Upper lobe of left lung (tissue), 4 donors: ENCODE data around the gene ATAD1.
"Not testable (repeated sequence)": the region's sequence is repeated elsewhere in the genome, so short reads cannot be mapped to it uniquely, and the experiment has no call there.

Experiments
- CTCF ChIP-seq, 6 experiments: fragments of 450-650 bp in 4 of 6; fragments of 200-600 bp in 2 of 6; sonication (generic) in 2 of 6; IDR thresholded peaks; one replicate each; pipeline ENCODE4 v1.5.1; 2016 to 2019; ENCODE audit warnings: antibody characterized with exemption in 6 of 6
- EP300 ChIP-seq, 4 donors: sonication (generic); formaldehyde crosslinking; IDR thresholded peaks; one replicate each; pipeline ENCODE4 v1.5.1; 2017; ENCODE audit warnings: antibody characterized with exemption in 4 of 4, control low read depth in 2 of 4
- POLR2A ChIP-seq, 4 donors: fragments of 450-650 bp; IDR thresholded peaks; one replicate each; pipeline ENCODE4 v1.5.1; 2016 to 2017; ENCODE audit warnings: antibody characterized with exemption in 4 of 4, mild to moderate bottlenecking in 2 of 4
- POLR2AphosphoS5 ChIP-seq, 2 donors: sonication (generic); formaldehyde crosslinking; IDR thresholded peaks; one replicate each; pipeline ENCODE4 v1.5.1; 2017; ENCODE audit warnings: antibody characterized with exemption in 2 of 2

- not testable (repeated sequence) for TF ChIP-seq CTCF, POLR2AphosphoS5, EP300, POLR2A (IDR thresholded peaks at IDR 0.05)
Measured at GRCh38 chr10:87855247-87855646, 37.2 kb upstream of the ATAD1 start.
